ENCODE data around the gene HTATSF1.

DNA sequence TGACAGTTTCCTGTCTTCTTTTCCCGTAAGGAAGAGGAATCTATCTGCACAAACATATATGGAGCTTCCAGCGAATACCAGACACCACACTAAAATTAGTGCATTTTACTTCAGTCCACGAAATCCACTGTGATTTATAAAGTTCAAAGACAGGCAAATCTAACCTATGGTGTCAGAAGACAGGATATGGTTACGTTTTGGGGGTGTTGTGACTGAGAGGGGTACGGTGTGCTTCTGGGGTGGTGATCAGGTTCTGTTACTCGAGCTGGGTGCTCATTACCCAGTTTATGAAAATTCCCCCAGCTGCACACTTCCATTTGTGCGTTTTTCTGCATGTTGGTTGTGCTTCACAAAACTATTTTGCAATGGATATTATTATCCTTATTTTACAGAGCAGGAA, 44.9 kb downstream of the HTATSF1 start:
- TF ChIP-seq, protein P1, sequence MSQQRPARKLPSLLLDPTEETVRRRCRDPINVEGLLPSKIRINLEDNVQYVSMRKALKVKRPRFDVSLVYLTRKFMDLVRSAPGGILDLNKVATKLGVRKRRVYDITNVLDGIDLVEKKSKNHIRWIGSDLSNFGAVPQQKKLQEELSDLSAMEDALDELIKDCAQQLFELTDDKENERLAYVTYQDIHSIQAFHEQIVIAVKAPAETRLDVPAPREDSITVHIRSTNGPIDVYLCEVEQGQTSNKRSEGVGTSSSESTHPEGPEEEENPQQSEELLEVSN (IDR thresholded peaks at IDR 0.05; ENCODE audit: borderline replicate concordance, low read depth) = no peak
- TF ChIP-seq, protein P2, sequence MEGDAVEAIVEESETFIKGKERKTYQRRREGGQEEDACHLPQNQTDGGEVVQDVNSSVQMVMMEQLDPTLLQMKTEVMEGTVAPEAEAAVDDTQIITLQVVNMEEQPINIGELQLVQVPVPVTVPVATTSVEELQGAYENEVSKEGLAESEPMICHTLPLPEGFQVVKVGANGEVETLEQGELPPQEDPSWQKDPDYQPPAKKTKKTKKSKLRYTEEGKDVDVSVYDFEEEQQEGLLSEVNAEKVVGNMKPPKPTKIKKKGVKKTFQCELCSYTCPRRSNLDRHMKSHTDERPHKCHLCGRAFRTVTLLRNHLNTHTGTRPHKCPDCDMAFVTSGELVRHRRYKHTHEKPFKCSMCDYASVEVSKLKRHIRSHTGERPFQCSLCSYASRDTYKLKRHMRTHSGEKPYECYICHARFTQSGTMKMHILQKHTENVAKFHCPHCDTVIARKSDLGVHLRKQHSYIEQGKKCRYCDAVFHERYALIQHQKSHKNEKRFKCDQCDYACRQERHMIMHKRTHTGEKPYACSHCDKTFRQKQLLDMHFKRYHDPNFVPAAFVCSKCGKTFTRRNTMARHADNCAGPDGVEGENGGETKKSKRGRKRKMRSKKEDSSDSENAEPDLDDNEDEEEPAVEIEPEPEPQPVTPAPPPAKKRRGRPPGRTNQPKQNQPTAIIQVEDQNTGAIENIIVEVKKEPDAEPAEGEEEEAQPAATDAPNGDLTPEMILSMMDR (IDR thresholded peaks at IDR 0.05) = no peak
- no peak for TF ChIP-seq POLR2A (IDR thresholded peaks at IDR 0.05; ENCODE audit: low read length)
- no peak for TF ChIP-seq PHF8 (IDR thresholded peaks at IDR 0.05; ENCODE audit: borderline replicate concordance, low read depth)
- TF ChIP-seq RAD21 (conservative IDR thresholded peaks at IDR 0.05 in 1 of 2, IDR thresholded peaks at IDR 0.05 in 1 of 2) = no peak
- TF ChIP-seq, protein P3, sequence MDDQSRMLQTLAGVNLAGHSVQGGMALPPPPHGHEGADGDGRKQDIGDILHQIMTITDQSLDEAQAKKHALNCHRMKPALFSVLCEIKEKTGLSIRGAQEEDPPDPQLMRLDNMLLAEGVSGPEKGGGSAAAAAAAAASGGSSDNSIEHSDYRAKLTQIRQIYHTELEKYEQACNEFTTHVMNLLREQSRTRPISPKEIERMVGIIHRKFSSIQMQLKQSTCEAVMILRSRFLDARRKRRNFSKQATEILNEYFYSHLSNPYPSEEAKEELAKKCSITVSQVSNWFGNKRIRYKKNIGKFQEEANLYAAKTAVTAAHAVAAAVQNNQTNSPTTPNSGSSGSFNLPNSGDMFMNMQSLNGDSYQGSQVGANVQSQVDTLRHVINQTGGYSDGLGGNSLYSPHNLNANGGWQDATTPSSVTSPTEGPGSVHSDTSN (IDR thresholded peaks at IDR 0.05) = no peak
- TF ChIP-seq RCOR1 (IDR thresholded peaks at IDR 0.05; ENCODE audit: low read depth, low read length) = no peak
- no peak for TF ChIP-seq MAZ (IDR thresholded peaks at IDR 0.05; ENCODE audit: borderline replicate concordance, low read depth, low read length)
- no peak for TF ChIP-seq JUN (IDR thresholded peaks at IDR 0.05)
- TF ChIP-seq, protein P4, sequence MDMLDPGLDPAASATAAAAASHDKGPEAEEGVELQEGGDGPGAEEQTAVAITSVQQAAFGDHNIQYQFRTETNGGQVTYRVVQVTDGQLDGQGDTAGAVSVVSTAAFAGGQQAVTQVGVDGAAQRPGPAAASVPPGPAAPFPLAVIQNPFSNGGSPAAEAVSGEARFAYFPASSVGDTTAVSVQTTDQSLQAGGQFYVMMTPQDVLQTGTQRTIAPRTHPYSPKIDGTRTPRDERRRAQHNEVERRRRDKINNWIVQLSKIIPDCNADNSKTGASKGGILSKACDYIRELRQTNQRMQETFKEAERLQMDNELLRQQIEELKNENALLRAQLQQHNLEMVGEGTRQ (IDR thresholded peaks at IDR 0.05) = no peak
- TF ChIP-seq CHD2 (IDR thresholded peaks at IDR 0.05; ENCODE audit: low read length, partially characterized antibody) = no peak
- no peak for TF ChIP-seq SMC3 (IDR thresholded peaks at IDR 0.05)
- TF ChIP-seq ESRRA (IDR thresholded peaks at IDR 0.05; ENCODE audit: borderline replicate concordance, low read length) = no peak
